ENCODE data around the gene SYNDIG1.

SYNDIG1 gene

GRCh38 chr20:24572140-24572539, 102.7 kb downstream of the SYNDIG1 start:
- no peak for DNase-seq

- no peak for DNase-seq
Measured at GRCh38 chr20:24572862-24573261, 103.4 kb downstream of the SYNDIG1 start.

GRCh38 chr20:24573557-24573956, 104.1 kb downstream of the SYNDIG1 start:
- no peak for DNase-seq

GRCh38 chr20:24574307-24574706, 104.9 kb downstream of the SYNDIG1 start:
- DNase-seq = no peak

GRCh38 chr20:24574797-24575196, 105.4 kb downstream of the SYNDIG1 start:
- no peak for DNase-seq

GRCh38 chr20:24575811-24576210, 106.4 kb downstream of the SYNDIG1 start:
- DNase-seq = no peak

- no peak for DNase-seq
Measured at GRCh38 chr20:24576447-24576846, 107.0 kb downstream of the SYNDIG1 start.

GRCh38 chr20:24577271-24577909, 108.0 kb downstream of the SYNDIG1 start:
- DNase-seq = no peak

GRCh38 chr20:24578567-24579415, 109.4 kb downstream of the SYNDIG1 start:
- no peak for DNase-seq

- no peak for DNase-seq
Measured at GRCh38 chr20:24579475-24579874, 110.0 kb downstream of the SYNDIG1 start.

- DNase-seq = no peak
Measured at GRCh38 chr20:24580006-24580405, 110.6 kb downstream of the SYNDIG1 start.

- DNase-seq = no peak
Measured at GRCh38 chr20:24580855-24581254, 111.4 kb downstream of the SYNDIG1 start.

GRCh38 chr20:24581443-24582170, 112.2 kb downstream of the SYNDIG1 start:
- no peak for DNase-seq

- DNase-seq = no peak
Measured at GRCh38 chr20:24582373-24583168, 113.1 kb downstream of the SYNDIG1 start.

- DNase-seq = no peak
Measured at GRCh38 chr20:24583169-24583792, 113.9 kb downstream of the SYNDIG1 start.

- no peak for DNase-seq
Measured at GRCh38 chr20:24584078-24584477, 114.6 kb downstream of the SYNDIG1 start.

- no peak for DNase-seq
Measured at GRCh38 chr20:24584538-24585356, 115.3 kb downstream of the SYNDIG1 start.

GRCh38 chr20:24585796-24586522, 116.5 kb downstream of the SYNDIG1 start:
- no peak for DNase-seq

GRCh38 chr20:24586523-24586840, 117.1 kb downstream of the SYNDIG1 start:
- no peak for DNase-seq

- DNase-seq = no peak
Measured at GRCh38 chr20:24587384-24588046, 118.1 kb downstream of the SYNDIG1 start.
